ENCODE results near the gene USP32. TPM values are rescaled to one million over a fixed set of nuclear protein-coding genes. Genes with fewer than 3 reads are reported as not detected.
"Not testable (repeated sequence)": the region's sequence is repeated elsewhere in the genome, so short reads cannot be mapped to it uniquely, and the experiment has no call there.

USP32 gene
- polyA plus RNA-seq, 2 donors = 9.5 to 16.1 TPM

GRCh38 chr17:60218774-60219173 lies 173.2 kb downstream of the USP32 start:
- not testable (repeated sequence) for H3K4me1 ChIP-seq (ENCODE audit: control insufficient read depth in 2 of 2, insufficient read depth in 2 of 2, low read length in 1 of 2); H3K9me3 ChIP-seq (ENCODE audit: control insufficient read depth in 2 of 2, insufficient read depth in 1 of 2, low read depth in 1 of 2, low read length in 1 of 2); H3K27ac ChIP-seq (ENCODE audit: low read depth in 2 of 2, low read length in 1 of 2); H3K4me3 ChIP-seq (ENCODE audit: low read depth in 1 of 2, low read length in 2 of 2); H3K27me3 ChIP-seq (ENCODE audit: control insufficient read depth in 1 of 2, insufficient read depth in 2 of 2, low read length in 2 of 2); H3K36me3 ChIP-seq (ENCODE audit: control insufficient read depth in 2 of 2, insufficient read depth in 2 of 2, low read length in 1 of 2)
- WGBS, 2 donors = 90 to 91% methylated on average over 2 of the region's 2 CpGs

- H3K4me3 ChIP-seq (ENCODE audit: low read depth in 1 of 2, low read length in 2 of 2); H3K36me3 ChIP-seq (ENCODE audit: control insufficient read depth in 2 of 2, insufficient read depth in 2 of 2, low read length in 1 of 2); H3K27ac ChIP-seq (ENCODE audit: low read depth in 2 of 2, low read length in 1 of 2); H3K9me3 ChIP-seq (ENCODE audit: control insufficient read depth in 2 of 2, insufficient read depth in 1 of 2, low read depth in 1 of 2, low read length in 1 of 2); H3K4me1 ChIP-seq (ENCODE audit: control insufficient read depth in 2 of 2, insufficient read depth in 2 of 2, low read length in 1 of 2); H3K27me3 ChIP-seq (ENCODE audit: control insufficient read depth in 1 of 2, insufficient read depth in 2 of 2, low read length in 2 of 2): not testable (repeated sequence)
- WGBS, 2 donors = 85% methylated on average over 1 of the region's 2 CpGs; no CpG with 5 or more reads in 1 of the 2 donors
These were observed 176.0 kb downstream of the USP32 start for GRCh38 chr17:60215895-60216294.

GRCh38 chr17:60211282-60211681 lies 180.7 kb downstream of the USP32 start:
- not testable (repeated sequence) for H3K27ac ChIP-seq (ENCODE audit: low read depth in 2 of 2, low read length in 1 of 2); H3K27me3 ChIP-seq (ENCODE audit: control insufficient read depth in 1 of 2, insufficient read depth in 2 of 2, low read length in 2 of 2); H3K9me3 ChIP-seq (ENCODE audit: control insufficient read depth in 2 of 2, insufficient read depth in 1 of 2, low read depth in 1 of 2, low read length in 1 of 2); H3K4me3 ChIP-seq (ENCODE audit: low read depth in 1 of 2, low read length in 2 of 2); H3K36me3 ChIP-seq (ENCODE audit: control insufficient read depth in 2 of 2, insufficient read depth in 2 of 2, low read length in 1 of 2); H3K4me1 ChIP-seq (ENCODE audit: control insufficient read depth in 2 of 2, insufficient read depth in 2 of 2, low read length in 1 of 2)

- not testable (repeated sequence) for H3K27me3 ChIP-seq (ENCODE audit: control insufficient read depth in 1 of 2, insufficient read depth in 2 of 2, low read length in 2 of 2); H3K36me3 ChIP-seq (ENCODE audit: control insufficient read depth in 2 of 2, insufficient read depth in 2 of 2, low read length in 1 of 2); H3K4me3 ChIP-seq (ENCODE audit: low read depth in 1 of 2, low read length in 2 of 2); H3K4me1 ChIP-seq (ENCODE audit: control insufficient read depth in 2 of 2, insufficient read depth in 2 of 2, low read length in 1 of 2); H3K27ac ChIP-seq (ENCODE audit: low read depth in 2 of 2, low read length in 1 of 2); H3K9me3 ChIP-seq (ENCODE audit: control insufficient read depth in 2 of 2, insufficient read depth in 1 of 2, low read depth in 1 of 2, low read length in 1 of 2)
- WGBS, 2 donors = 97 to 100% methylated on average over 1 of the region's 1 CpG
These were observed 183.6 kb downstream of the USP32 start for GRCh38 chr17:60208302-60208701.

- H3K4me3 ChIP-seq (ENCODE audit: low read depth in 1 of 2, low read length in 2 of 2); H3K36me3 ChIP-seq (ENCODE audit: control insufficient read depth in 2 of 2, insufficient read depth in 2 of 2, low read length in 1 of 2); H3K4me1 ChIP-seq (ENCODE audit: control insufficient read depth in 2 of 2, insufficient read depth in 2 of 2, low read length in 1 of 2); H3K9me3 ChIP-seq (ENCODE audit: control insufficient read depth in 2 of 2, insufficient read depth in 1 of 2, low read depth in 1 of 2, low read length in 1 of 2); H3K27ac ChIP-seq (ENCODE audit: low read depth in 2 of 2, low read length in 1 of 2); H3K27me3 ChIP-seq (ENCODE audit: control insufficient read depth in 1 of 2, insufficient read depth in 2 of 2, low read length in 2 of 2): not testable (repeated sequence)
These were observed 186.2 kb downstream of the USP32 start for GRCh38 chr17:60205782-60206181.

GRCh38 chr17:60198630-60199029 lies 193.3 kb downstream of the USP32 start:
- WGBS, 2 donors = 51 to 64% methylated on average over 1 of the region's 1 CpG
- not testable (repeated sequence) for H3K4me1 ChIP-seq (ENCODE audit: control insufficient read depth in 2 of 2, insufficient read depth in 2 of 2, low read length in 1 of 2); H3K27me3 ChIP-seq (ENCODE audit: control insufficient read depth in 1 of 2, insufficient read depth in 2 of 2, low read length in 2 of 2); H3K9me3 ChIP-seq (ENCODE audit: control insufficient read depth in 2 of 2, insufficient read depth in 1 of 2, low read depth in 1 of 2, low read length in 1 of 2); H3K4me3 ChIP-seq (ENCODE audit: low read depth in 1 of 2, low read length in 2 of 2); H3K36me3 ChIP-seq (ENCODE audit: control insufficient read depth in 2 of 2, insufficient read depth in 2 of 2, low read length in 1 of 2); H3K27ac ChIP-seq (ENCODE audit: low read depth in 2 of 2, low read length in 1 of 2)

GRCh38 chr17:60194141-60194540 lies 197.8 kb downstream of the USP32 start:
- H3K4me1 ChIP-seq (ENCODE audit: control insufficient read depth in 2 of 2, insufficient read depth in 2 of 2, low read length in 1 of 2); H3K27ac ChIP-seq (ENCODE audit: low read depth in 2 of 2, low read length in 1 of 2); H3K36me3 ChIP-seq (ENCODE audit: control insufficient read depth in 2 of 2, insufficient read depth in 2 of 2, low read length in 1 of 2): not testable (repeated sequence)

GRCh38 chr17:60193482-60193881 lies 198.5 kb downstream of the USP32 start:
- Histone ChIP-seq H3K36me3 (ENCODE audit: control insufficient read depth in 2 of 2, insufficient read depth in 2 of 2, low read length in 1 of 2) (peaks cover 4% of the 10 kb centered on the region in 2 donors), H3K27ac (ENCODE audit: low read depth in 2 of 2, low read length in 1 of 2) (no peak overlapping the region), H3K27me3 (ENCODE audit: control insufficient read depth in 1 of 2, insufficient read depth in 2 of 2, low read length in 2 of 2) (no peaks in the 10 kb centered on the region), H3K9me3 (ENCODE audit: control insufficient read depth in 2 of 2, insufficient read depth in 1 of 2, low read depth in 1 of 2, low read length in 1 of 2) (no peaks in the 10 kb centered on the region), H3K4me1 (ENCODE audit: control insufficient read depth in 2 of 2, insufficient read depth in 2 of 2, low read length in 1 of 2) (no peaks in the 10 kb centered on the region), H3K4me3 (ENCODE audit: low read depth in 1 of 2, low read length in 2 of 2) (no peak overlapping the region)
- WGBS, 2 donors = 89 to 94% methylated on average over 2 of the region's 2 CpGs

More at GRCh38 chr17:60194141-60194540, 197.8 kb downstream of the USP32 start:
- not testable (repeated sequence) for H3K9me3 ChIP-seq (ENCODE audit: control insufficient read depth in 2 of 2, insufficient read depth in 1 of 2, low read depth in 1 of 2, low read length in 1 of 2); H3K27me3 ChIP-seq (ENCODE audit: control insufficient read depth in 1 of 2, insufficient read depth in 2 of 2, low read length in 2 of 2); H3K4me3 ChIP-seq (ENCODE audit: low read depth in 1 of 2, low read length in 2 of 2)
- WGBS, 2 donors = 91 to 97% methylated on average over 4 of the region's 4 CpGs

- not testable (repeated sequence) for H3K36me3 ChIP-seq (ENCODE audit: control insufficient read depth in 2 of 2, insufficient read depth in 2 of 2, low read length in 1 of 2)
These were observed 198.9 kb downstream of the USP32 start for GRCh38 chr17:60193032-60193431.

GRCh38 chr17:60190032-60190431 lies 201.9 kb downstream of the USP32 start:
- H3K27ac ChIP-seq (ENCODE audit: low read depth in 2 of 2, low read length in 1 of 2); H3K4me1 ChIP-seq (ENCODE audit: control insufficient read depth in 2 of 2, insufficient read depth in 2 of 2, low read length in 1 of 2); H3K36me3 ChIP-seq (ENCODE audit: control insufficient read depth in 2 of 2, insufficient read depth in 2 of 2, low read length in 1 of 2); H3K4me3 ChIP-seq (ENCODE audit: low read depth in 1 of 2, low read length in 2 of 2); H3K27me3 ChIP-seq (ENCODE audit: control insufficient read depth in 1 of 2, insufficient read depth in 2 of 2, low read length in 2 of 2); H3K9me3 ChIP-seq (ENCODE audit: control insufficient read depth in 2 of 2, insufficient read depth in 1 of 2, low read depth in 1 of 2, low read length in 1 of 2): not testable (repeated sequence)
- WGBS, 2 donors = 96 to 97% methylated on average over 4 of the region's 4 CpGs

More at GRCh38 chr17:60193032-60193431, 198.9 kb downstream of the USP32 start:
- H3K4me1 ChIP-seq (ENCODE audit: control insufficient read depth in 2 of 2, insufficient read depth in 2 of 2, low read length in 1 of 2); H3K27ac ChIP-seq (ENCODE audit: low read depth in 2 of 2, low read length in 1 of 2); H3K27me3 ChIP-seq (ENCODE audit: control insufficient read depth in 1 of 2, insufficient read depth in 2 of 2, low read length in 2 of 2); H3K4me3 ChIP-seq (ENCODE audit: low read depth in 1 of 2, low read length in 2 of 2); H3K9me3 ChIP-seq (ENCODE audit: control insufficient read depth in 2 of 2, insufficient read depth in 1 of 2, low read depth in 1 of 2, low read length in 1 of 2): not testable (repeated sequence)
- 95 to 98% methylated on average over 3 of the region's 3 CpGs for WGBS, 2 donors

All from esophagus (tissue), 2 donors.